ENCODE results near the gene MYL1. TPM values are rescaled to one million over a fixed set of nuclear protein-coding genes. Genes with fewer than 3 reads are reported as not detected.

MYL1 gene
- total and polyA plus RNA-seq, 4 donors, result 0.21 TPM; not detected in 3

DNA sequence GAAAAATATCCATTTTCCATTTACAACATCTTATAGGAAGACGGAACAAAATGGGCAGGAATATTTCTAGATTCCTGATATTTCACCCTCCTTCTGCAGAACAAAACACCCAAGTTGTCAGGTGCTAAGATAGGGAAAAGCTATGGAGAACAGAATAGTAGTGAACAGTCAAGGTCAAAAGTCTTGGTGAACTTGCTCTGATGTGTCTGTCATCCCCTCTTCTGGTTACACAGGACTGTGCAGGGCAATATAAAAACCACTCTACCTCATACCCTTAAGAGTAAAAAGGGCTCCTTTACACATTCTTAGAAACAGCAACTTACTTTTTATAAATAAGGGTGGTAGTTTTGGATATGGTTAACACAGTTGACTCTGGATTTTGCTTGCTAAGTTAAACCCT lies 4.4 kb downstream of the MYL1 start:
- H3K27me3 ChIP-seq (ENCODE audit: control insufficient read depth in 3 of 3, insufficient read depth in 3 of 3, low read length in 2 of 3), result no peaks in the 10 kb centered on the region
- WGBS, 2 donors, result 2 to 33% methylated on average over 1 of the region's 1 CpG
- H3K4me1 ChIP-seq (ENCODE audit: control insufficient read depth in 5 of 5, insufficient read depth in 5 of 5, low read length in 5 of 5), result no peaks in the 10 kb centered on the region
- H3K9ac ChIP-seq (ENCODE audit: insufficient read depth in 1 of 2, low read length in 2 of 2), result no peak overlapping the region
- TF ChIP-seq, protein P1, sequence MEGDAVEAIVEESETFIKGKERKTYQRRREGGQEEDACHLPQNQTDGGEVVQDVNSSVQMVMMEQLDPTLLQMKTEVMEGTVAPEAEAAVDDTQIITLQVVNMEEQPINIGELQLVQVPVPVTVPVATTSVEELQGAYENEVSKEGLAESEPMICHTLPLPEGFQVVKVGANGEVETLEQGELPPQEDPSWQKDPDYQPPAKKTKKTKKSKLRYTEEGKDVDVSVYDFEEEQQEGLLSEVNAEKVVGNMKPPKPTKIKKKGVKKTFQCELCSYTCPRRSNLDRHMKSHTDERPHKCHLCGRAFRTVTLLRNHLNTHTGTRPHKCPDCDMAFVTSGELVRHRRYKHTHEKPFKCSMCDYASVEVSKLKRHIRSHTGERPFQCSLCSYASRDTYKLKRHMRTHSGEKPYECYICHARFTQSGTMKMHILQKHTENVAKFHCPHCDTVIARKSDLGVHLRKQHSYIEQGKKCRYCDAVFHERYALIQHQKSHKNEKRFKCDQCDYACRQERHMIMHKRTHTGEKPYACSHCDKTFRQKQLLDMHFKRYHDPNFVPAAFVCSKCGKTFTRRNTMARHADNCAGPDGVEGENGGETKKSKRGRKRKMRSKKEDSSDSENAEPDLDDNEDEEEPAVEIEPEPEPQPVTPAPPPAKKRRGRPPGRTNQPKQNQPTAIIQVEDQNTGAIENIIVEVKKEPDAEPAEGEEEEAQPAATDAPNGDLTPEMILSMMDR (IDR thresholded peaks at IDR 0.05; ENCODE audit: control extremely low read depth, extremely low read depth), result no peak
- ATAC-seq (ENCODE audit: insufficient read depth, low FRiP score) (no peak), DNase-seq (no peak)
- no peak overlapping the region for H3K27ac ChIP-seq (ENCODE audit: low read depth in 1 of 2, low read length in 1 of 2)
- no peaks in the 10 kb centered on the region for H3K36me3 ChIP-seq (ENCODE audit: control insufficient read depth in 4 of 4, insufficient read depth in 4 of 4, low read length in 4 of 4)
- no peaks in the 10 kb centered on the region for H3K9me3 ChIP-seq (ENCODE audit: control insufficient read depth in 4 of 4, insufficient read depth in 3 of 4, low read length in 3 of 4)
- no peak overlapping the region for H3K4me3 ChIP-seq

DNA sequence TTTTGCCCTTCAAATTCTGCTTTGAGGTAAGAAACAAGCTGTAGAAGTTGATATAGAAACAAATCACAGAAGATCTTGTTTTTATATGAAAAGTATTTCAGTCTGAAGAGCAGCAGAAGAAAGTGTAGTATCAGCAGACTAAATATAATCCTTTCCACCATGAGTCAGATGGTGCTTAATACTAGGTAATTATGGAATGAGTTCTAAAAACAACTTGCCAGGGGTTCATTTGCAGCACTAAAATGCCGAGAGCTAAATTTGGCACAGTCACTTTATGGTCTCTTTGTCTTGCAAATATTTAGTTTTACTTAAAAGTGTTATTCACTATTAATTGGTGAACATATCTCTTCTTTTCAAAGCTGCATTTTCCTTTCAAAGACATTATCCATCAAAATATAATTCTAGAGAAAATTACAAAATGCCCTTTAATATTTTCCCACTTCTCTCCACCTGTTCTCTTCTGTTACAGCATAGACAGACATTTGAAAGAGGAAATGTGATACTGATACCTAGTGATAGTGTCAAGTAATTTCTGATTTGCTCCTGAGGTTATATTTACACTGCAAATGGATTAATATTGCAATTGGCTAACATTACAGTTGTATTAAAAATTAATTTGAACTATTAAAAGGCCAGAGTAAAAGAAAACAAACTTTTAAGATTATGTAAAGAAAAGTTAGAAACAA lies 5.3 kb downstream of the MYL1 start:
- H3K36me3 ChIP-seq (ENCODE audit: control insufficient read depth in 4 of 4, insufficient read depth in 4 of 4, low read length in 4 of 4), result no peaks in the 10 kb centered on the region
- H3K9ac ChIP-seq (ENCODE audit: insufficient read depth in 1 of 2, low read length in 2 of 2), result no peak overlapping the region
- H3K27ac ChIP-seq (ENCODE audit: low read depth in 1 of 2, low read length in 1 of 2), result no peak overlapping the region
- H3K27me3 ChIP-seq (ENCODE audit: control insufficient read depth in 3 of 3, insufficient read depth in 3 of 3, low read length in 2 of 3), result no peaks in the 10 kb centered on the region
- no peaks in the 10 kb centered on the region for H3K9me3 ChIP-seq (ENCODE audit: control insufficient read depth in 4 of 4, insufficient read depth in 3 of 4, low read length in 3 of 4)
- ATAC-seq (ENCODE audit: insufficient read depth, low FRiP score) (no peak), DNase-seq (no peak)
- no peak overlapping the region for H3K4me3 ChIP-seq
- no peaks in the 10 kb centered on the region for H3K4me1 ChIP-seq (ENCODE audit: control insufficient read depth in 5 of 5, insufficient read depth in 5 of 5, low read length in 5 of 5)
- 42 to 60% methylated on average over 1 of the region's 1 CpG for WGBS, 2 donors
- TF ChIP-seq, protein P1 (IDR thresholded peaks at IDR 0.05; ENCODE audit: control extremely low read depth, extremely low read depth), result no peak

DNA sequence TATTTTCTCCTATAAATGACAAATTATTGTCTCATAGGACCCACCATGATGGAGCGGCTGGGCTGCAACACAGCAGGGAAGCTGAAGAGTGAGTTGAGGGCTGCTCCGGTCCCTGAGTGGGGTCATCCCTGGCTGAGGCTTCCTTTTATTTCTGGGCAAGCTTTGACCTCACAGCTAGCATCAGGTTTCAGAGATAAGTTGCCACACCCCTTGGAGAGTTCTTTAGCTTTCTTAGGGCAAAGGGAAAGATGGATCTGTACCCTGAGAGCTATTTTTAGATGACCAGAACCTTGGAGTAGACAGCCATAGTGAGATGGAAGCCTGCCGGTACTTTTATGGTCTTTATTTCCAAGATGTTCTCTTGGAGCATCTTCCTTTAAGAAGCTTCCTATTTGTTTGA lies 11.5 kb downstream of the MYL1 start:
- Histone ChIP-seq H3K9me3 (ENCODE audit: control insufficient read depth in 4 of 4, insufficient read depth in 3 of 4, low read length in 3 of 4) (no peaks in the 10 kb centered on the region), H3K9ac (ENCODE audit: insufficient read depth in 1 of 2, low read length in 2 of 2) (no peak overlapping the region), H3K36me3 (ENCODE audit: control insufficient read depth in 4 of 4, insufficient read depth in 4 of 4, low read length in 4 of 4) (no peaks in the 10 kb centered on the region), H3K27me3 (ENCODE audit: control insufficient read depth in 3 of 3, insufficient read depth in 3 of 3, low read length in 2 of 3) (no peaks in the 10 kb centered on the region), H3K4me1 (ENCODE audit: control insufficient read depth in 5 of 5, insufficient read depth in 5 of 5, low read length in 5 of 5) (no peaks in the 10 kb centered on the region), H3K4me3 (no peak overlapping the region), H3K27ac (ENCODE audit: low read depth in 1 of 2, low read length in 1 of 2) (no peak overlapping the region)
- TF ChIP-seq, protein P1 (IDR thresholded peaks at IDR 0.05; ENCODE audit: control extremely low read depth, extremely low read depth), result no peak
- WGBS, 2 donors, result 91 to 92% methylated on average over 3 of the region's 3 CpGs
- no peak for DNase-seq
- ATAC-seq (ENCODE audit: insufficient read depth, low FRiP score), result no peak

DNA sequence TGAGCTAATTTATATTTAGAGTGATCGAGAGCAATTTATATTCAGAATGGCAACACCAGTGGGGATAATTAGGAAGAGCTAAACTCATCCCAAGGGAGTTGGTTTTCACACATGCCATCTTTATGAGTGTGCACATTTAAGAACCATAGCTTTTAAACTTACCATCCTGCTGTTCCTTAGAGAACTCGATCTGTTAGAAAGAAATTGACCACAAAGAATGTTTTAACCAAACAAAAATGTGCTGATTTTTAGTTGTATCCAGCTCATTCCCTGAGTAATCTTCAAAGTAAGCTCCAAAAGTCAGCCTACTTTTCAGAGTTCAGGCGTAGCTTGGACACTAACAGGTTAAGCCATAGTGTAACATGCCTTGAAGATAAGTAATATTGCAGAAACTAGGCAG lies 12.6 kb downstream of the MYL1 start:
- no peak for DNase-seq
- Histone ChIP-seq H3K4me3 (no peak overlapping the region), H3K27me3 (ENCODE audit: control insufficient read depth in 3 of 3, insufficient read depth in 3 of 3, low read length in 2 of 3) (no peaks in the 10 kb centered on the region), H3K36me3 (ENCODE audit: control insufficient read depth in 4 of 4, insufficient read depth in 4 of 4, low read length in 4 of 4) (no peaks in the 10 kb centered on the region), H3K4me1 (ENCODE audit: control insufficient read depth in 5 of 5, insufficient read depth in 5 of 5, low read length in 5 of 5) (no peaks in the 10 kb centered on the region), H3K9me3 (ENCODE audit: control insufficient read depth in 4 of 4, insufficient read depth in 3 of 4, low read length in 3 of 4) (no peaks in the 10 kb centered on the region), H3K9ac (ENCODE audit: insufficient read depth in 1 of 2, low read length in 2 of 2) (no peak overlapping the region), H3K27ac (ENCODE audit: low read depth in 1 of 2, low read length in 1 of 2) (no peak overlapping the region)
- no peak for ATAC-seq (ENCODE audit: insufficient read depth, low FRiP score)
- TF ChIP-seq, protein P1 (IDR thresholded peaks at IDR 0.05; ENCODE audit: control extremely low read depth, extremely low read depth), result no peak
- WGBS, 2 donors, result 67 to 69% methylated on average over 3 of the region's 3 CpGs
